Trophoblast cell (in vitro differentiated cells and primary cell): ENCODE measurements around the gene PCDHGC3.

Experiments
- DNase-seq, 2 donors: peaks; one replicate each; pipeline ENCODE4 v3.0.0-alpha.2; 2016
- H2AFZ ChIP-seq: 2 replicates; pipeline ENCODE4 v1.6.1; 2013; ENCODE audit warnings: low read length, moderate library complexity, mild to moderate bottlenecking; ENCODE audit not compliant: insufficient read depth, poor library complexity
- H2AK5ac ChIP-seq: 2 replicates; pipeline ENCODE4 v1.6.1; 2013; ENCODE audit warnings: mild to moderate bottlenecking, low read length
- H2BK120ac ChIP-seq: 2 replicates; pipeline ENCODE4 v1.6.1; 2013; ENCODE audit warnings: low read length, mild to moderate bottlenecking, moderate library complexity; ENCODE audit not compliant: insufficient read depth, poor library complexity
- H2BK12ac ChIP-seq: 2 replicates; pipeline ENCODE4 v1.6.1; 2013; ENCODE audit warnings: mild to moderate bottlenecking, low read length, moderate library complexity
- H2BK5ac ChIP-seq: 2 replicates; pipeline ENCODE4 v1.6.1; 2013; ENCODE audit warnings: low read length, low read depth, moderate library complexity, mild to moderate bottlenecking; ENCODE audit not compliant: poor library complexity
- H3K14ac ChIP-seq: 2 replicates; pipeline ENCODE4 v1.6.1; 2013; ENCODE audit warnings: mild to moderate bottlenecking, low read length
- H3K18ac ChIP-seq: 2 replicates; pipeline ENCODE4 v1.6.1; 2013; ENCODE audit warnings: mild to moderate bottlenecking, low read length
- H3K23ac ChIP-seq: 2 replicates; pipeline ENCODE4 v1.6.1; 2013; ENCODE audit warnings: low read length
- H3K27ac ChIP-seq: 2 replicates; pipeline ENCODE4 v1.5.1; 2013; ENCODE audit warnings: low read depth, mild to moderate bottlenecking, inconsistent platforms, low read length, moderate library complexity
- H3K27me3 ChIP-seq: 2 replicates; pipeline ENCODE4 v1.6.1; 2013; ENCODE audit warnings: inconsistent platforms, mild to moderate bottlenecking, low read length, moderate library complexity; ENCODE audit not compliant: insufficient read depth
- H3K36me3 ChIP-seq, 2 experiments: 1 replicate in 1 of 2; 2 replicates in 1 of 2; pipeline ENCODE4 v1.6.1; 2013; ENCODE audit warnings: low read length in 2 of 2, mild to moderate bottlenecking in 2 of 2, moderate library complexity in 1 of 2; ENCODE audit not compliant: insufficient read depth in 2 of 2, control insufficient read depth in 1 of 2
- H3K4ac ChIP-seq: 2 replicates; pipeline ENCODE4 v1.6.1; 2013; ENCODE audit warnings: low read depth, mild to moderate bottlenecking, low read length, moderate library complexity
- H3K4me1 ChIP-seq, 2 experiments: 1 replicate in 1 of 2; 2 replicates in 1 of 2; pipeline ENCODE4 v1.6.1; 2013; ENCODE audit warnings: low read length in 2 of 2, mild to moderate bottlenecking in 2 of 2, moderate library complexity in 1 of 2; ENCODE audit not compliant: insufficient read depth in 2 of 2, control insufficient read depth in 1 of 2
- H3K4me2 ChIP-seq: 2 replicates; pipeline ENCODE4 v1.6.1; 2013; ENCODE audit warnings: inconsistent platforms, mild to moderate bottlenecking, low read length, moderate library complexity
- H3K4me3 ChIP-seq: 2 replicates; pipeline ENCODE4 v1.5.1; 2013; ENCODE audit warnings: mild to moderate bottlenecking, low read depth, low read length, inconsistent platforms
- H3K79me1 ChIP-seq: one replicate; pipeline ENCODE4 v1.6.1; 2013; ENCODE audit warnings: low read length
- H3K79me2 ChIP-seq: 2 replicates; pipeline ENCODE4 v1.6.1; 2013; ENCODE audit warnings: low read length, mild to moderate bottlenecking; ENCODE audit not compliant: control insufficient read depth, insufficient read depth, poor library complexity
- H3K9ac ChIP-seq: 2 replicates; pipeline ENCODE4 v1.6.1; 2013; ENCODE audit warnings: mild to moderate bottlenecking, low read length
- H3K9me3 ChIP-seq: 2 replicates; pipeline ENCODE4 v1.6.1; 2013; ENCODE audit warnings: low read depth, mild to moderate bottlenecking, control low read depth, inconsistent platforms, low read length; ENCODE audit not compliant: insufficient read depth
- H4K12ac ChIP-seq: 2 replicates; pipeline ENCODE4 v1.6.1; 2013; ENCODE audit warnings: low read depth, mild to moderate bottlenecking, low read length, moderate library complexity
- H4K8ac ChIP-seq: 2 replicates; pipeline ENCODE4 v1.6.1; 2013; ENCODE audit warnings: low read depth, mild to moderate bottlenecking, low read length, moderate library complexity
- H4K91ac ChIP-seq: one replicate; pipeline ENCODE4 v1.6.1; 2013; ENCODE audit warnings: low read depth, mild to moderate bottlenecking, low read length, moderate library complexity
- WGBS: extraction: QIAGEN DNeasy Blood & Tissue Kit; methylation state at CpG from one replicate; pipeline ENCODE4 v1.1.7; 2013; ENCODE audit warnings: missing lambda C conversion rate; ENCODE audit not compliant: insufficient read length, insufficient coverage; ENCODE audit errors: extremely low coverage; 5-methylcytosine and 5-hydroxymethylcytosine counted together

Gene PCDHGC3

GRCh38 chr5:141506381-141507155, 30.8 kb downstream of the PCDHGC3 start:
- Histone ChIP-seq H3K9me3 (no peaks in the 10 kb centered on the region), H3K4me2 (no peak overlapping the region), H3K18ac (peak overlapping the region; percentile 30), H3K4me3 (no peak overlapping the region), H4K8ac (peak overlapping the region; percentile 25), H3K36me3 (peaks cover 28 to 39% of the 10 kb centered on the region in 2 experiments), H3K27me3 (no peaks in the 10 kb centered on the region), H4K12ac (peak overlapping the region; percentile 39), H2BK120ac (peak overlapping the region; percentile 35), H3K23ac (no peak overlapping the region), H3K4me1 (peaks cover 27 to 30% of the 10 kb centered on the region in 2 experiments), H2BK12ac (peak overlapping the region; percentile 68), H3K14ac (peak overlapping the region; percentile 43), H2BK5ac (peak overlapping the region; percentile 68), H3K27ac (peak overlapping the region; percentile 70), H4K91ac (peak overlapping the region; percentile 45), H3K9ac (no peak overlapping the region), H2AK5ac (no peak overlapping the region), H2AFZ (no peak overlapping the region), H3K79me1 (peaks cover 32% of the 10 kb centered on the region), H3K79me2 (peaks cover 4% of the 10 kb centered on the region), H3K4ac (no peak overlapping the region)
- no peak for DNase-seq
- WGBS: no CpG with 5 or more reads among the region's 8 CpGs

- peak overlapping the region; percentile 49 for H4K12ac ChIP-seq
- H3K27me3 ChIP-seq: no peaks in the 10 kb centered on the region
- peak overlapping the region; percentile 17 for H2AFZ ChIP-seq
- H3K79me1 ChIP-seq: peaks cover 41% of the 10 kb centered on the region
- peak overlapping the region; percentile 96 for H4K91ac ChIP-seq
- H3K4ac ChIP-seq: peak overlapping the region; percentile 80
- H3K9me3 ChIP-seq: no peaks in the 10 kb centered on the region
- peak overlapping the region; percentile 98 for H3K27ac ChIP-seq
- peak overlapping the region; percentile 91 for H3K18ac ChIP-seq
- peak overlapping the region; percentile 84 for H2BK12ac ChIP-seq
- peak overlapping the region; percentile 86 for H4K8ac ChIP-seq
- H3K14ac ChIP-seq: peak overlapping the region; percentile 95
- peaks cover 37 to 39% of the 10 kb centered on the region in 2 experiments for H3K4me1 ChIP-seq
- H3K4me2 ChIP-seq: no peak overlapping the region
- H2BK120ac ChIP-seq: peak overlapping the region; percentile 97
- H3K23ac ChIP-seq: no peak overlapping the region
- H2BK5ac ChIP-seq: peak overlapping the region; percentile 90
- peak overlapping the region; percentile 91 for H2AK5ac ChIP-seq
- no peak overlapping the region for H3K4me3 ChIP-seq
- peaks cover 32 to 41% of the 10 kb centered on the region in 2 experiments for H3K36me3 ChIP-seq
- no peak for DNase-seq
- H3K79me2 ChIP-seq: peaks cover 6% of the 10 kb centered on the region
- H3K9ac ChIP-seq: no peak overlapping the region
- WGBS: no CpG with 5 or more reads among the region's 11 CpGs
Measured at GRCh38 chr5:141507387-141508091, 31.8 kb downstream of the PCDHGC3 start.

- peak overlapping the region; percentile 90 for H2BK5ac ChIP-seq
- peak overlapping the region; percentile 95 for H2AK5ac ChIP-seq
- H3K9me3 ChIP-seq: no peaks in the 10 kb centered on the region
- no peak overlapping the region for H3K9ac ChIP-seq
- peak overlapping the region; percentile 72 for H2BK12ac ChIP-seq
- no peak overlapping the region for H3K4me3 ChIP-seq
- peaks cover 49% of the 10 kb centered on the region for H3K79me1 ChIP-seq
- H3K27me3 ChIP-seq: no peaks in the 10 kb centered on the region
- H4K12ac ChIP-seq: peak overlapping the region; percentile 84
- H3K79me2 ChIP-seq: peaks cover 12% of the 10 kb centered on the region
- WGBS: no CpG with 5 or more reads among the region's 9 CpGs
- peaks cover 28 to 38% of the 10 kb centered on the region in 2 experiments for H3K36me3 ChIP-seq
- H3K23ac ChIP-seq: no peak overlapping the region
- peak overlapping the region; percentile 95 for H3K14ac ChIP-seq
- H3K4ac ChIP-seq: peak overlapping the region; percentile 76
- H3K4me2 ChIP-seq: peak overlapping the region; percentile 25
- H3K4me1 ChIP-seq: peaks cover 43 to 47% of the 10 kb centered on the region in 2 experiments
- H3K27ac ChIP-seq: peak overlapping the region; percentile 98
- peak overlapping the region; percentile 97 for H2BK120ac ChIP-seq
- DNase-seq: no peak
- peak overlapping the region; percentile 86 for H4K8ac ChIP-seq
- peak overlapping the region; percentile 96 for H4K91ac ChIP-seq
- H2AFZ ChIP-seq: peak overlapping the region; percentile 24
- H3K18ac ChIP-seq: peak overlapping the region; percentile 82
Measured at GRCh38 chr5:141508440-141508797, 32.7 kb downstream of the PCDHGC3 start.

GRCh38 chr5:141508798-141509611, 33.2 kb downstream of the PCDHGC3 start:
- H2BK12ac ChIP-seq: peak overlapping the region; percentile 87
- peak overlapping the region; percentile 25 for H3K4ac ChIP-seq
- H2BK5ac ChIP-seq: peak overlapping the region; percentile 91
- H3K4me3 ChIP-seq: no peak overlapping the region
- peak overlapping the region; percentile 58 for H3K4me2 ChIP-seq
- H4K12ac ChIP-seq: peak overlapping the region; percentile 71
- peak; percentile 32 to 65 for DNase-seq
- H3K9ac ChIP-seq: peak overlapping the region; percentile 24
- peak overlapping the region; percentile 52 for H3K14ac ChIP-seq
- H3K79me1 ChIP-seq: peaks cover 55% of the 10 kb centered on the region
- H3K4me1 ChIP-seq: peaks cover 48 to 53% of the 10 kb centered on the region in 2 experiments
- H3K79me2 ChIP-seq: peaks cover 15% of the 10 kb centered on the region
- H2BK120ac ChIP-seq: peak overlapping the region; percentile 96
- H3K9me3 ChIP-seq: no peaks in the 10 kb centered on the region
- H3K27ac ChIP-seq: peak overlapping the region; percentile 98
- peak overlapping the region; percentile 63 for H4K8ac ChIP-seq
- H3K18ac ChIP-seq: peak overlapping the region; percentile 58
- H2AFZ ChIP-seq: no peak overlapping the region
- peaks cover 28 to 34% of the 10 kb centered on the region in 2 experiments for H3K36me3 ChIP-seq
- H3K23ac ChIP-seq: no peak overlapping the region
- peak overlapping the region; percentile 83 for H4K91ac ChIP-seq
- no peaks in the 10 kb centered on the region for H3K27me3 ChIP-seq
- no CpG with 5 or more reads among the region's 23 CpGs for WGBS
- H2AK5ac ChIP-seq: peak overlapping the region; percentile 21
